GM10266 (cell line): Measurements from ENCODE around the gene URB2.

ENCODE experiments used
- DNase-seq: peaks from one replicate; pipeline ENCODE4 v3.0.0; 2012; ENCODE audit errors: extremely low spot score
- TF ChIP-seq, protein P1 (sequence below): IDR thresholded peaks from 2 replicates; pipeline ENCODE4 v1.5.1; 2012; ENCODE audit warnings: mild to moderate bottlenecking, low read depth; ENCODE audit not compliant: control insufficient read depth, insufficient read depth; ENCODE audit errors: missing control alignments

Gene URB2

GRCh38 chr1:229636042-229636441, 10.0 kb downstream of the URB2 start:
- no peak for DNase-seq
- TF ChIP-seq, protein P1, sequence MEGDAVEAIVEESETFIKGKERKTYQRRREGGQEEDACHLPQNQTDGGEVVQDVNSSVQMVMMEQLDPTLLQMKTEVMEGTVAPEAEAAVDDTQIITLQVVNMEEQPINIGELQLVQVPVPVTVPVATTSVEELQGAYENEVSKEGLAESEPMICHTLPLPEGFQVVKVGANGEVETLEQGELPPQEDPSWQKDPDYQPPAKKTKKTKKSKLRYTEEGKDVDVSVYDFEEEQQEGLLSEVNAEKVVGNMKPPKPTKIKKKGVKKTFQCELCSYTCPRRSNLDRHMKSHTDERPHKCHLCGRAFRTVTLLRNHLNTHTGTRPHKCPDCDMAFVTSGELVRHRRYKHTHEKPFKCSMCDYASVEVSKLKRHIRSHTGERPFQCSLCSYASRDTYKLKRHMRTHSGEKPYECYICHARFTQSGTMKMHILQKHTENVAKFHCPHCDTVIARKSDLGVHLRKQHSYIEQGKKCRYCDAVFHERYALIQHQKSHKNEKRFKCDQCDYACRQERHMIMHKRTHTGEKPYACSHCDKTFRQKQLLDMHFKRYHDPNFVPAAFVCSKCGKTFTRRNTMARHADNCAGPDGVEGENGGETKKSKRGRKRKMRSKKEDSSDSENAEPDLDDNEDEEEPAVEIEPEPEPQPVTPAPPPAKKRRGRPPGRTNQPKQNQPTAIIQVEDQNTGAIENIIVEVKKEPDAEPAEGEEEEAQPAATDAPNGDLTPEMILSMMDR: no peak

GRCh38 chr1:229637746-229638145, 11.7 kb downstream of the URB2 start:
- no peak for DNase-seq
- TF ChIP-seq, protein P1: no peak

DNA sequence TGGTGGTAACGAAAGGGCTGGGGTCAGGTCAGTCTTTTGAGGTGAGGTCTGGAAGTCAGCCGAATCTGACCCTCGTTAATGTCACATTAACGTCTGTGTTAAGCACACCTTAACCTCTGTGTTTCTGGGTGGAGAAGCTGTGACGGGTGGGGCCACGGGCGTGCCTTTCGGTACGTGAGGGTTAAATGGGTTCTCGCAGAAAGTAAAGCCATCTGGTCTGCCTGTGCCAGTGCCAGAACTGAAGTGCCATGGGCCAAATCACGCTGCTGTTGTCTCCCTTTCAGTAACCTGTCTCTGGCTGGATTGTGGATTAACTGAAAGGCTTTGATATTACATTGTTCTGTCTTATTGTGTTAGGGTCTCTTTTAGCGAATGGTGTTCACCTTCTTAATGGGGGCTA, 14.4 kb downstream of the URB2 start:
- no peak for DNase-seq
- TF ChIP-seq, protein P1: no peak

DNA sequence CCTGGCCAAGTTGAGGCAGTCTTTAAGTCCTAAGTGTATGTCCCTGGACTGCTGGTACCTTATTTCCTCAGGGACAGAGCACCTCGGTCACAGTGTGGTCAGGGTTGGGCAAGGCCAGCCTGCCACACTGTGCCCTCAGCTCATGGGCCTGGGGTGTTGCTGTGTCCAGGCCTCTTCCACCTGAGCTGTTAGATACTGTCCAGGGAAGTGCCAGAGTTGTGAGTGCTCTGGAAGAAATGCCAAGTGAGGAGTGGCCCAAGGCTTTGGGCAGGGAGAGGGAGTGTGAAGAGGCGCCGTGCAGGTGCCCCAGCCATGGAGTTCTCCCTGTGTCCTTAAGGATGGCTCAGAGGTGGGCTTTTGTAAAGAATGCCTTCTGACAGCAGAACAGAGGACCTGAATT, 15.3 kb downstream of the URB2 start:
- DNase-seq: no peak
- TF ChIP-seq, protein P1: no peak

DNA sequence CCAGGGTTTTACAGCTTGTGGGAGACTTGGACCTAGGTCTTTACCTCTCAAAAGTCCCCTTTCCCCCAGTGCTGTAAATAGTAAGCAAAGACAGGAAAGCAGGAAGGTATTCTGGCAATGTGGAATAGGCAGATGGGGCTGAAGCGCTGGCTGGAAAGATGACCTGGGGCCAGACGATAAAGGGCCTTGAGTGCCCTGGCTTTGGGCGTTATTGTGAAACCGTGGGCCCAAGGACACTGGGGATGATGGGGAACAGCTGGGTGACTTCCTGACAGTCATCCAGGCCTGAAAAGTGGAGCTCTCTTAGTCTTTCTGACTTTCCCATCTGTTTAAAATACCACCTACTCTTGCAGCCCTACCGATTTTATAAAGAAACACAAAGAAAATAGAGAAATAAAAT, 16.3 kb downstream of the URB2 start:
- TF ChIP-seq, protein P1: no peak
- no peak for DNase-seq

DNA sequence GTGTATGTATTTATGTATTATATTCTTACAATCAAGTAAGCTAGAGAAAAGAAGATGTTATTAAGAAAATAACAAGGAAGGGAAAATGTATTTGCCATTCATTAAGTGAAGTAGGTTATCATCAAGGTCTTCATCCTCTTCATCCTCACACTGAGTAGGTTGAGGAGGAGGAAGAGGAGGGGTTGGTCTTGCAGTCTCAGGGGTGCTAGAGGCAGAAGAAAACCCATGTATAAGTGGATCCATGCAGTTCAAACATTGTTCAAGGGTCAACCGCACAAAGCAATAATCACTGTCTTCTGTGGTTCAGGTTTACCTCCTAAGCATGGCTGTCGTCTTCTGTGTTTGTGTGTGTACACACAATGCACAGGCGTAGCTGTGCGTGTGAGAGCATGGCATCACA, 16.9 kb downstream of the URB2 start:
- TF ChIP-seq, protein P1: no peak
- DNase-seq: no peak

DNA sequence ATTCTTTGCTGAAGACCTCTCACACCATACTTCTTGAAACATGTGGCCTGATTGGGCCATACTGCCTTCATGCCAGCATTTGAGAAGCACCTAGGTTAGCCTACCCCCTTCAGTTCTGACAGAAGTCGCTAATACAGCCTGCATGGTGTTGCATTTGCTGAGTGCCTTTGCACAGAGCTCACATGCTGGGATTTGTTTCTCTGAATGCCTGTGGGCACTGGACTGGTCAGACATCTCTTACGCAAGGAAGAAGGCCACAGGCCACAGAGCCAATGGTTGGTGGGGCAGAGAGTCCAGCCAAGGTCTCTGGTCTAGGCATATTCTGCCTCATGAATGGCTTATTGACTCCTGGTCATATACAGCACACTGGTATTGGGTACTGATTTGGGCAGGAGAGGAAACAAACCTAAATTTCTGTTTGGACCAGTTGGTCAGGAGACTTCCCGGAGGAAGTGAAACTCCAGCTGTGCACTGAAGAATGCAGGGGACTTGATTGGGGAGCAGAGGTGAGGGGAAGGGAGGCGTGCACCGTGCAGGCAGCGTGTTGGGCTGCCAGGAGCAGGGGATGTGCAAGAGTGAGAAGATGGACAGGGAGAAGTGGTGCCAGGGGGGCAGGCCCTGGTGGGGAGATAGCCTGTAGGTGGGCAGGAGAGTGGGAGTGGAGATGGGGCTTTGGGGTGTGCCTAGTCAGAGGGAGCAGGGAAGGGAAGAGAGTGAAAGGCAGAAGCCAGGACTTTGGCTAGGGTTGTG, 18.1 kb downstream of the URB2 start:
- DNase-seq: no peak
- TF ChIP-seq, protein P1: no peak
